ENCODE results near the gene FGF18.

FGF18 gene

GRCh38 chr5:171418316-171418981, 998 bp upstream of the FGF18 start:
- Histone ChIP-seq H3K27ac (ENCODE audit: low read length) (no peak overlapping the region), H3K4me2 (ENCODE audit: low read length) (peak overlapping the region; percentile 73), H3K9ac (ENCODE audit: low read length) (no peak overlapping the region), H4K20me1 (ENCODE audit: insufficient read depth, low read length) (peaks cover 46% of the 10 kb centered on the region), H3K9me3 (ENCODE audit: insufficient read depth, low read length) (no peaks in the 10 kb centered on the region), H3K27me3 (ENCODE audit: low read depth, low read length) (no peaks in the 10 kb centered on the region), H3K79me2 (ENCODE audit: low read length) (no peaks in the 10 kb centered on the region), H3K4me3 (ENCODE audit: low read length) (peak overlapping the region; percentile 60), H3K36me3 (replicated peaks; ENCODE audit: low read depth, low read length) (peaks cover 6% of the 10 kb centered on the region), H2AFZ (ENCODE audit: low read depth, low read length) (no peak overlapping the region), H3K4me1 (ENCODE audit: low read length) (peaks cover 3% of the 10 kb centered on the region; the same call in 1 of the 2 replicates)
- TF ChIP-seq, protein P1, sequence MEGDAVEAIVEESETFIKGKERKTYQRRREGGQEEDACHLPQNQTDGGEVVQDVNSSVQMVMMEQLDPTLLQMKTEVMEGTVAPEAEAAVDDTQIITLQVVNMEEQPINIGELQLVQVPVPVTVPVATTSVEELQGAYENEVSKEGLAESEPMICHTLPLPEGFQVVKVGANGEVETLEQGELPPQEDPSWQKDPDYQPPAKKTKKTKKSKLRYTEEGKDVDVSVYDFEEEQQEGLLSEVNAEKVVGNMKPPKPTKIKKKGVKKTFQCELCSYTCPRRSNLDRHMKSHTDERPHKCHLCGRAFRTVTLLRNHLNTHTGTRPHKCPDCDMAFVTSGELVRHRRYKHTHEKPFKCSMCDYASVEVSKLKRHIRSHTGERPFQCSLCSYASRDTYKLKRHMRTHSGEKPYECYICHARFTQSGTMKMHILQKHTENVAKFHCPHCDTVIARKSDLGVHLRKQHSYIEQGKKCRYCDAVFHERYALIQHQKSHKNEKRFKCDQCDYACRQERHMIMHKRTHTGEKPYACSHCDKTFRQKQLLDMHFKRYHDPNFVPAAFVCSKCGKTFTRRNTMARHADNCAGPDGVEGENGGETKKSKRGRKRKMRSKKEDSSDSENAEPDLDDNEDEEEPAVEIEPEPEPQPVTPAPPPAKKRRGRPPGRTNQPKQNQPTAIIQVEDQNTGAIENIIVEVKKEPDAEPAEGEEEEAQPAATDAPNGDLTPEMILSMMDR (IDR thresholded peaks at IDR 0.05; ENCODE audit: low read depth, low read length) = peak; percentile 76
- no peak for TF ChIP-seq EZH2phosphoT487 (IDR thresholded peaks at IDR 0.05; ENCODE audit: low read depth)

DNA sequence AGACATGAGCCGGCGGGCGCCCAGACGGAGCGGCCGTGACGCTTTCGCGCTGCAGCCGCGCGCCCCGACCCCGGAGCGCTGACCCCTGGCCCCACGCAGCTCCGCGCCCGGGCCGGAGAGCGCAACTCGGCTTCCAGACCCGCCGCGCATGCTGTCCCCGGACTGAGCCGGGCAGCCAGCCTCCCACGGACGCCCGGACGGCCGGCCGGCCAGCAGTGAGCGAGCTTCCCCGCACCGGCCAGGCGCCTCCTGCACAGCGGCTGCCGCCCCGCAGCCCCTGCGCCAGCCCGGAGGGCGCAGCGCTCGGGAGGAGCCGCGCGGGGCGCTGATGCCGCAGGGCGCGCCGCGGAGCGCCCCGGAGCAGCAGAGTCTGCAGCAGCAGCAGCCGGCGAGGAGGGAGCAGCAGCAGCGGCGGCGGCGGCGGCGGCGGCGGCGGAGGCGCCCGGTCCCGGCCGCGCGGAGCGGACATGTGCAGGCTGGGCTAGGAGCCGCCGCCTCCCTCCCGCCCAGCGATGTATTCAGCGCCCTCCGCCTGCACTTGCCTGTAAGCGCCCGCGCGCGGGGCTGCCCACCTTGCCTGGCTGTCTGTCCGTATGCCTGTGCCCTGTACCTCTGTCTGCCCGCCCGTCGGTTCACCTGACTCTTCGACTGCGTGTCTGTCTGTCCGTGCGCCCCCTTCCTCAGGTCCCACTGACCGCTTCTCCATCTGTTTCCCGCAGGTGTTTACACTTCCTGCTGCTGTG, 412 bp downstream of the FGF18 start:
- Histone ChIP-seq H2AFZ (ENCODE audit: low read depth, low read length) (no peak overlapping the region), H3K4me1 (ENCODE audit: low read length) (peaks cover 3% of the 10 kb centered on the region; the same call in 1 of the 2 replicates), H3K4me3 (ENCODE audit: low read length) (peak overlapping the region; percentile 60), H3K4me2 (ENCODE audit: low read length) (peak overlapping the region; percentile 73), H3K27me3 (ENCODE audit: low read depth, low read length) (no peaks in the 10 kb centered on the region), H3K9ac (ENCODE audit: low read length) (no peak overlapping the region), H3K36me3 (replicated peaks; ENCODE audit: low read depth, low read length) (no peaks in the 10 kb centered on the region), H3K27ac (ENCODE audit: low read length) (no peak overlapping the region), H3K9me3 (ENCODE audit: insufficient read depth, low read length) (no peaks in the 10 kb centered on the region), H3K79me2 (ENCODE audit: low read length) (no peaks in the 10 kb centered on the region), H4K20me1 (ENCODE audit: insufficient read depth, low read length) (peaks cover 38% of the 10 kb centered on the region)
- no peak for TF ChIP-seq EZH2phosphoT487 (IDR thresholded peaks at IDR 0.05; ENCODE audit: low read depth)
- TF ChIP-seq, protein P1 (IDR thresholded peaks at IDR 0.05; ENCODE audit: low read depth, low read length) = no peak

- Histone ChIP-seq H3K9me3 (ENCODE audit: insufficient read depth, low read length) (no peaks in the 10 kb centered on the region), H3K27ac (ENCODE audit: low read length) (no peak overlapping the region), H3K79me2 (ENCODE audit: low read length) (no peaks in the 10 kb centered on the region), H3K4me1 (ENCODE audit: low read length) (peaks cover 3% of the 10 kb centered on the region; the same call in 1 of the 2 replicates), H3K4me2 (ENCODE audit: low read length) (no peak overlapping the region), H3K4me3 (ENCODE audit: low read length) (no peak overlapping the region), H3K36me3 (replicated peaks; ENCODE audit: low read depth, low read length) (no peaks in the 10 kb centered on the region), H3K9ac (ENCODE audit: low read length) (no peak overlapping the region), H4K20me1 (ENCODE audit: insufficient read depth, low read length) (peaks cover 34% of the 10 kb centered on the region), H3K27me3 (ENCODE audit: low read depth, low read length) (no peaks in the 10 kb centered on the region), H2AFZ (ENCODE audit: low read depth, low read length) (no peak overlapping the region)
- TF ChIP-seq EZH2phosphoT487 (IDR thresholded peaks at IDR 0.05; ENCODE audit: low read depth) = no peak
- TF ChIP-seq, protein P1 (IDR thresholded peaks at IDR 0.05; ENCODE audit: low read depth, low read length) = no peak
Observed at GRCh38 chr5:171420431-171421241, 1.2 kb downstream of the FGF18 start.
